VCaP (cell line): Measurements from ENCODE around the gene ESD.

Source experiments
- H3K27ac ChIP-seq: fragments of 450-650 bp; 2 replicates; pipeline ENCODE4 v1.5.1; 2017
- CTCF ChIP-seq: fragments of 450-650 bp; conservative IDR thresholded peaks from 2 replicates; pipeline ENCODE4 v1.5.1; 2017; ENCODE audit warnings: mild to moderate bottlenecking, moderate library complexity

The ESD gene

GRCh38 chr13:46753917-46754316 is 43.0 kb downstream of the ESD start:
- H3K27ac ChIP-seq = no peak overlapping the region
- TF ChIP-seq CTCF = no peak

GRCh38 chr13:46753137-46753536 is 43.8 kb downstream of the ESD start:
- H3K27ac ChIP-seq = no peak overlapping the region
- no peak for TF ChIP-seq CTCF

GRCh38 chr13:46751811-46752635 is 44.9 kb downstream of the ESD start:
- no peak for TF ChIP-seq CTCF
- H3K27ac ChIP-seq = no peak overlapping the region

GRCh38 chr13:46749951-46750350 is 47.0 kb downstream of the ESD start:
- H3K27ac ChIP-seq = no peak overlapping the region
- no peak for TF ChIP-seq CTCF

GRCh38 chr13:46748300-46748699 is 48.7 kb downstream of the ESD start:
- H3K27ac ChIP-seq = no peak overlapping the region
- no peak for TF ChIP-seq CTCF

- no peak for TF ChIP-seq CTCF
- H3K27ac ChIP-seq = no peak overlapping the region
Observed at GRCh38 chr13:46747031-46747820, 49.7 kb downstream of the ESD start.

GRCh38 chr13:46745706-46746105 is 51.3 kb downstream of the ESD start:
- no peak overlapping the region for H3K27ac ChIP-seq
- no peak for TF ChIP-seq CTCF
